Panc1 (cell line): ENCODE results near the gene MYO3B.

Experiments used
- CTCF ChIP-seq: fragments of 450-650 bp; IDR thresholded peaks from 2 replicates; pipeline ENCODE4 v1.5.1; 2017; ENCODE audit warnings: mild to moderate bottlenecking
- POLR2AphosphoS5 ChIP-seq: IDR thresholded peaks from 2 replicates; pipeline ENCODE4 v1.6.1; 2012; ENCODE audit warnings: mild to moderate bottlenecking, low read depth, low read length, moderate library complexity
- REST ChIP-seq, 2 experiments: IDR thresholded peaks; 2 replicates each; pipeline ENCODE4 v1.6.1; 2011 to 2012; ENCODE audit warnings: low read depth in 2 of 2, control low read depth in 1 of 2, low read length in 1 of 2, mild to moderate bottlenecking in 1 of 2, moderate library complexity in 1 of 2; ENCODE audit not compliant: insufficient read depth in 1 of 2
- SIN3A ChIP-seq: IDR thresholded peaks from 2 replicates; pipeline ENCODE4 v1.6.1; 2012; ENCODE audit warnings: low read depth, mild to moderate bottlenecking, low read length, moderate library complexity, borderline replicate concordance; ENCODE audit not compliant: insufficient read depth
- TCF7L2 ChIP-seq: IDR thresholded peaks from 2 replicates; pipeline ENCODE4 v1.6.1; 2011; ENCODE audit warnings: mild to moderate bottlenecking, low read depth, low read length, inconsistent platforms

- TF ChIP-seq TCF7L2 (no peak), POLR2AphosphoS5 (no peak), CTCF (no peak), REST (IDR thresholded peaks at IDR 0.05; ENCODE audit: insufficient read depth in 1 of 2, low read depth in 2 of 2, low read length in 1 of 2) (no peak), SIN3A (no peak)
These were observed 191.3 kb downstream of the MYO3B start for GRCh38 chr2:170369228-170369627.
